Esophagus squamous epithelium (tissue), 5 donors: ENCODE data around the gene ZSWIM6. TPM values are rescaled to one million over a fixed set of nuclear protein-coding genes. Genes with fewer than 3 reads are reported as not detected.
A peak's percentile ranks its signal among the peaks of the same experiment; 100 is the strongest.

Experiments used
- DNase-seq: peaks from one replicate; lab custom pipeline; 2025; lab: John Stamatoyannopoulos, UW
- H3K27ac ChIP-seq, 4 donors: fragments of 200-600 bp; sonication (generic); one replicate each; pipeline ENCODE4 v1.5.1; 2016 to 2019; ENCODE audit warnings: mild to moderate bottlenecking in 1 of 4
- H3K27me3 ChIP-seq, 4 donors: fragments of 200-600 bp; sonication (generic); 1 replicate in 3 of 4; 2 replicates in 1 of 4; pipeline versions ENCODE4 v1.5.1 to v1.6.0; 2017 to 2021; ENCODE audit warnings: antibody characterized with exemption in 1 of 4
- H3K36me3 ChIP-seq, 3 donors: fragments of 200-600 bp; sonication (generic); one replicate each; pipeline ENCODE4 v1.5.1; 2016 to 2019
- H3K4me1 ChIP-seq, 3 donors: fragments of 200-600 bp; sonication (generic); one replicate each; pipeline ENCODE4 v1.5.1; 2017 to 2019
- H3K4me3 ChIP-seq, 4 donors: fragments of 200-600 bp; sonication (generic); 1 replicate in 3 of 4; 2 replicates in 1 of 4; pipeline ENCODE4 v1.5.1; 2016 to 2019; ENCODE audit warnings: mild to moderate bottlenecking in 2 of 4, moderate library complexity in 1 of 4
- H3K9me3 ChIP-seq, 3 donors: fragments of 200-600 bp; sonication (generic); one replicate each; pipeline ENCODE4 v1.5.1; 2016 to 2019
- CTCF ChIP-seq, 6 experiments: fragments of 450-650 bp in 4 of 6; fragments of 200-600 bp in 2 of 6; sonication (generic) in 2 of 6; IDR thresholded peaks; one replicate each; pipeline ENCODE4 v1.5.1; 2016 to 2019; ENCODE audit warnings: antibody characterized with exemption in 6 of 6, mild to moderate bottlenecking in 4 of 6, moderate library complexity in 4 of 6
- POLR2A ChIP-seq, 4 donors: fragments of 450-650 bp; IDR thresholded peaks; one replicate each; pipeline ENCODE4 v1.6.1; 2017; ENCODE audit warnings: antibody characterized with exemption in 4 of 4, mild to moderate bottlenecking in 4 of 4, moderate library complexity in 3 of 4
- WGBS, 2 donors: methylation state at CpG; one replicate each; pipeline ENCODE4 v1.1.5; 2018; 5-methylcytosine and 5-hydroxymethylcytosine counted together
- intact Hi-C: fragments of 100-400 bp; cut with DNase I; formaldehyde crosslinking; loops from one replicate; pipeline ENCODE4 v1.15.0; 2022
- total RNA-seq, 4 donors: library from RNA; depleted of rRNA; stranded (reverse); fragments of >200 nt; gene quantifications; one replicate each; pipeline ENCODE4 v1.1.0, GENCODE V29; 2016
- donor health status: DM: yes; HTN: yes; CAD: no.

ZSWIM6 gene
- total RNA-seq, 4 donors from 2014 or later, result 6.4 to 12.4 (median 8.8) TPM

GRCh38 chr5:61322738-61323725, 9.0 kb upstream of the ZSWIM6 start:
- Histone ChIP-seq H3K4me3 (no peak overlapping the region), H3K9me3 (no peaks in the 10 kb centered on the region), H3K4me1 (peaks cover 16 to 41% (median 20%) of the 10 kb centered on the region in 3 donors), H3K36me3 (no peaks in the 10 kb centered on the region), H3K27ac (no peak overlapping the region), H3K27me3 (no peaks in the 10 kb centered on the region)
- no peak for DNase-seq
- TF ChIP-seq POLR2A (IDR thresholded peaks at IDR 0.05) (no peak), CTCF (IDR thresholded peaks at IDR 0.05) (no peak)
- intact Hi-C loops, result no loop called here
- WGBS, 2 donors, result 70 to 72% methylated on average over 4 of the region's 4 CpGs

GRCh38 chr5:61327760-61328753, 4.0 kb upstream of the ZSWIM6 start:
- no peak for DNase-seq
- no peak for TF ChIP-seq POLR2A (IDR thresholded peaks at IDR 0.05)
- no peak for TF ChIP-seq CTCF (IDR thresholded peaks at IDR 0.05)
- Histone ChIP-seq H3K27me3 (no peaks in the 10 kb centered on the region), H3K9me3 (no peaks in the 10 kb centered on the region), H3K36me3 (no peaks in the 10 kb centered on the region), H3K4me1 (peaks cover 9 to 27% (median 18%) of the 10 kb centered on the region in 3 donors), H3K27ac (peak overlapping the region in 1 of 4 donors; percentile 42), H3K4me3 (no peak overlapping the region)
- WGBS, 2 donors, result 65 to 89% methylated on average over 5 to 6 of the region's 6 CpGs
- intact Hi-C loops, result no loop called here

- Histone ChIP-seq H3K4me1 (peaks cover 9 to 27% (median 18%) of the 10 kb centered on the region in 3 donors), H3K4me3 (no peak overlapping the region), H3K36me3 (no peaks in the 10 kb centered on the region), H3K27me3 (no peaks in the 10 kb centered on the region), H3K27ac (peak overlapping the region in 3 of 4 donors; percentile 96 to 99 (median 98)), H3K9me3 (no peaks in the 10 kb centered on the region)
- DNase-seq, result no peak
- intact Hi-C loops, result no loop called here
- TF ChIP-seq CTCF (IDR thresholded peaks at IDR 0.05) (no peak), POLR2A (IDR thresholded peaks at IDR 0.05) (no peak)
- 65 to 67% methylated on average over 7 of the region's 7 CpGs for WGBS, 2 donors
Observed at GRCh38 chr5:61328791-61329549, 3.1 kb upstream of the ZSWIM6 start.

- DNase-seq, result no peak
Observed at GRCh38 chr5:61329550-61330128, 2.4 kb upstream of the ZSWIM6 start.

More at GRCh38 chr5:61329550-61330128, 2.4 kb upstream of the ZSWIM6 start:
- Histone ChIP-seq H3K4me1 (peaks cover 12 to 34% (median 22%) of the 10 kb centered on the region in 3 donors), H3K27ac (peak overlapping the region; percentile 94 to 99 (median 97)), H3K27me3 (no peaks in the 10 kb centered on the region), H3K4me3 (peak overlapping the region; percentile 94 to 99 (median 98)), H3K9me3 (no peaks in the 10 kb centered on the region), H3K36me3 (no peaks in the 10 kb centered on the region)
- WGBS, 2 donors, result 29 to 43% methylated on average over 10 of the region's 10 CpGs
- TF ChIP-seq CTCF (IDR thresholded peaks at IDR 0.05) (no peak), POLR2A (IDR thresholded peaks at IDR 0.05) (no peak)
- intact Hi-C loops, result loop anchor here (5.0 to 10.0 kb wide), 2 partner anchors 85 to 167 kb away; partner anchors contain the start of gene SMIM15
